ENCODE data around the gene MARK3.

Gene MARK3

DNA sequence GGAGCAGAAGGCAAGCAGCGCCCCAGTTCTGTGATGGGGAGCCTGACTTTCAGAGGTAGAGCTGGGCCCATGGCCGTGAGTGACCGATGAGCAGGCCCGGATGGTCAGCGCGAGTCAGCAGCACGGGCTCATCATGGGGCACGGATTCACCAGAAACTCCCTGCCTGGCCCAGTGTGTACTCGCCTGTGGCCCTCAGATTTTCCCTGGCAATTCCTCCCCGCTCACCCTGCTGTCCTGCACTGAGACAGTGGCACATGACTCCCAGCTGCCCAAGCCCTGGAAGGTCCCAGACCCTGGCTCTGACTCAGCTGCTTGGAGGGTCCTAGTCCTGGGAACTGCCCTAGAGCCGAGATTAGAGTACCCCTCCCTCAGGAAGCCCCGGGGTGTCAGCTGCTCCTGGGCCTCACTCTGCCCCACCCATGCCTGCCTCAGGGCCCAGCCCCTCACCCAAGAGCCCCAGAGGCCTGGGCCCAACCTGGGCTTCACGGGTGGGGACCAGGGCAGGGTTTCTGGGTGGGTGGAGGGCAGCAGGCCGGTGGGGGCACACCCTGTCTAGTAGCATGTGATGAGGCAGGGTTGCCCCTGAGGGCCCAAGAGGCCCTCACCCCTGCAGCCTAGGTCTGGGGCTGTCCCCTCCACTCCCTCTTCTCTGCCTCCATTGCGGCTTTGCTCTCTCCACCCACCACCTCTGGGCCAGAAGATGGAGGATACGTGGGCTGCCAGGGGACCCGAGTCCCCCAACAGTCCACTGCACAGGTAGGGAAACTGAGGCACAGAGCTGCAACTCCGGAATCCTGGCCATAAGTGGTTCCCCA lies 152.2 kb downstream of the MARK3 start:
- ATAC-seq: no peak
- DNase-seq: no peak

DNA sequence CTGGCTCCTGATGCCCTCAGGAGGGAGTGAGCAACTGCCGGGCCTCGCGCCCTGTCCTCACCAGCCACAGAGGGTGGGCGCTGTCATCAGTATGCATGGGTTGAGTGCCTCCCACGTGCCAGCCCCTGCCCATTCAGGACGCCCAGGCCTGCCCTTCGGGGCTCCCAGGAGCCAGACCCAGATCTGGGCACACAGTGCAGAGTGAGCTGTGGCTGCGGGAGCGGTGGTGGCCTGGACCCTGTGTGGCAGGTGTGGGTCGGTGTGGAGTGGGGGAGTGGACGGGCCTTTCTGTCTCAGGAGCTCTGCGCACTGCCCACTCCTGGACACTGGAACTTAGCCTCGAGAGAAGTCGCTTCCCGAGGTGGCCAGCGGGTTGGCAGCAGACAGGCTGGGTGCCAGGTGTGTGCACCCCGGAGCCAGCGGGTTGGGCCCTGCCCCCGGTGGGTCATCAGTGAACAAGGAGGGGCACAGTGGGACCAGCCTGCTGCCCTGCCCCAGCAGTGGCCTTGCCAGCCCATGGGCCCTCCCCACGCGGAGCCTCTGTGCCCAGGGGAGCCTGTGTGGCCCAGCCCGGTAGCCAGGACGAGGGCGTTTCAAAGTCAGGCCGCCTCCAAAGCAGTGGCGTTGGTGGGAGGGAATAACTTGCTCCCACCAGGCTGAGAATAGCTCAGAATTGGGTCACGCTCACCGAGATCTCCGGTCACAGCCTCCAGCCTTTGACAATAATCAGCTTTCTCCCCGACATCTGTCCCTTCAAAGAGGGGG lies 153.3 kb downstream of the MARK3 start:
- ATAC-seq (no peak), DNase-seq (no peak)

DNA sequence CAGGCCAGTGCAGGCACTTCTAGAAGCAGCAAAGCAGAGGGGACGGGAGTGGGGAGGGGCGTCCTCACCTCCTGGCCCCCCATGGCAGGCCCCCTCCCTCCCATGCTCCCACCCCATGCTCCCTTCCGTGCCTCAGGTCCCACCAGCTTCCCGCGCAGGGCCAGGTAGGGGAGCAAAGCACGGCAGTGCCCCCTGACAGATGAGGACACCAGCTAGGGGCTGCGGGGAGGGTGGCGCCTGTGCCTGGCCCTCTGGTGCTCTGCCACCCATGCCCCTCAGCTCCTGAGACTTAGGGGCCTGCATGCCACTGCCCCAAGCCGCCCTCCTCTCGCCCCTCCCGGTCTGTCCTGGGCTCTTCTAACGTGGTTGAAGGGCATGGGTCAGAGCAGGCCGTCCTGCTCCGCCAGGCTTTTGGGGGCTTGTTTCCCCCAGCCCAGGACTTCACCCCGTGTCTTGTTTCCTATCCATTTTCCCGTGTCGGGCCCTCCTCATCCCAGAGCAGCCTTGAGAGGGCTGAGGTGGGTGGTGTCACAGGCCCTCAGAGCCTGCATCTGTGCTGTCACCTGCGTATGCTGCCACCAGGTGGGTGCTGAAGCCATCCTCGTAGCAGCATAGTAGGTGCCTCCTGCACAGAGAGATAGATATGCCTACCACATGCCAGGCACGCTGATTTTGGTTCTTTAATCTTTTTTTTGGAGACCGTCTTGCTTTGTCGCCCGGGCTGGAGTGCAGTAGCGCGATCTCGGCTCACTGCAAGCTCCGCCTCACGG lies 154.0 kb downstream of the MARK3 start:
- no peak for ATAC-seq
- no peak for DNase-seq

DNA sequence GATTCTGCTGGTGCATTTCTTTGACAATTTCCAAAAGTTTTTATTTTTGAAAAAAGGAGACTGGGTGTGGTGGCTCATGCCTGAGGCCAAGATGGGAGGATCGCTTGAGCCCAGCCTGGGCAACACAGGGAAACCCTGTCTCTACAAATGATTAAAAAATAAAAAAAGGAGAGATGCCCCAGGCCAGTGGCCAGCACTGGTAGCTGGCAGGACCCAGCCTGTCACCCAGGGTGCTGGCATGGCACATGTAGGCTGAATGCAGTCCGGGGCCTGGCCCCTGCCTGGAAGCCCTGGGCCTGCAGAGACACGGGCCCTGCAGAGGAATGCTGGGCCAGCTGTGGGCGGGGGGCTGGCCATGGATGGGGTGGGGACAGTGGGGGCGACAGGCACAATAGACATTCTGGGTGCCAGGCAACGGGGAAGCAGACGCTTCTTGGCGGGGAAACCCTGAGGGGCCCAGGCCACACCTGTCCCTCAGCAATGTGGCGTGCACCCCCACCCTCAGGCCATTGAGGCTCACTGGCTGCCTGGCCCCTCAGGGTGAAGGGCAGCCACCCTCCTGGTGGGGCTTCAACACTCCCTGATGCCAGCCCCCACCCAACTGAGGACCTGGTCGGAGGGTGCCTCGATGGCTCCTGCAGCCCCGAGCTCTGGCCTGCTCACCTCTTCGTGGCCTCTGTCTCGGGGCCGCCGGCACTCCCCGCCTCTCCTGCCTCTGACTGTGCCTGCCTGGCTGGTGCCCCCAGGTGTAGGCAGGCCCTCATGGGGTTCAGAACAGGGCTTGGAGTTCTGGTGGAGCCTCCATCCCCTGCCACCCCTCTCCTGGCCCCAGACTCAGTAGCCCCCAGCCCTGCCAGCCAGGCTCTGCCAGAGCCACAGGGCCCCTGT lies 155.8 kb downstream of the MARK3 start:
- ATAC-seq (no peak), DNase-seq (no peak)

DNA sequence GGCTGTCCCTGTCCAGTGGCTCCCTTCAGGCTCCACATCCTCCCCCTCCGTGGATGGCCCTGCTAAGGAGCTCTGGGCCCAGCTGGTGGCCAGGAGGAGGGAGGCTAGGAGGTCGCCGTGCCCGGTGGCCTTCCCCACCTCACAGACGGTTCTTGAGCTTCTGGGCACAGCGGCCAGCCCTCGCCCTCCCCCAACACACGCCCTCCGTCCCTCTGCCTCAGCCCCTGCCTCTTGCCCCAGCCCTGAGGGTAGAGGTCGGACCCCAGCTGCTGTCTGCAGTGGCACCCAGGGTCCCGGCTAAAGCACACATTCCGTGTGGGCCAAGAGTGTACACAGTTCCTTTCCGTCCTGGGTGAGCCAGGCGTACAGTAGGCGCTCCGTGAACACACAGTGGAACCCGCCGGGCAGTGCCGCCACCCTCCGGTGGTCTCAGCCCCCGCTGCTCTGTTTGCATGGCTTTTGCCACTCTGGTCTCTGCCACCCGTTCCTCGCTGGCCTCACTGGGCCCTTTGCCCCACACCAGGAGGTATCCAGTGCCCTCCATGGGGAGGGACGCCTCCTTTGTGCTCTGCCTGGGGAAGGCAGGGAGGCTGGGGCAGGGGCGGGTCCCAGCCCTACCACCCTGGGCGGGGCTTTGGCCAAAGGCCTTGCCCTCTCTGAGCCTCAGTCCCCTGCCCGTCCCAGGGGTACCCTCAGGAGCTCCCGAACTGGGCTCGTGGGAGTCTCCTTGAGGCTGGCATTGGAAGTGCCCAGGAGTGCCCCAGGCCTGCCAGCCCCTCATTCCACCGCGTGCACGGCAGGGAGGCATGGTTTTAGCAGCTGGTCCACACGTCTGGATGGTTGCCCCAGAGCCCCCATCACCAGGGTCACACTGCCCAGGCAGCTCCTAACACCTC lies 156.7 kb downstream of the MARK3 start:
- ATAC-seq (no peak), DNase-seq (no peak)

DNA sequence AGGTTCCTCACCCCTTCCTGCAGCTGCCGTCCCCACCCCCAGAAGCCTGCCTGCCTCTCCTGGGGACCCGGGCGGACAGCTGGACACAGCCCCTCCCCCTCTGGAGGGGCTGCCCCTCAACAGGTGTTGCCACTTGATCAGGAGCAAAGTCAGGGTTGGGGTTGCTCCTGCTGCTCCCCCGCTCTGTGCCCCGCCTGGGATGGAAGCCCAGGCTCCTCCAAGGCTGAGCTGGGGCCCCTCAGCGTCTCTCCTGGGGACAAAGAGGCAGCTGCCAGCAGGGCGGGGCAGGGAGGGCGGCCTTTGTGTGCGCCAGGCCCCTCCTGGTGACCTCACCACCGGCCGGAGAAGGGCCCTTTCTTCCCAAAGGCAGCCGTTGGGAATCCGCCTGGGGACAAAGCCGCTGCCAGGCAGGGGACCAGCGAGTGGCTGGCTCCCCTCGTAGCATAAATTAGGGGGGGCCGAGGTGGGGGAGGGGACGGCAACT lies 157.4 kb downstream of the MARK3 start:
- DNase-seq (no peak), ATAC-seq (no peak)

DNA sequence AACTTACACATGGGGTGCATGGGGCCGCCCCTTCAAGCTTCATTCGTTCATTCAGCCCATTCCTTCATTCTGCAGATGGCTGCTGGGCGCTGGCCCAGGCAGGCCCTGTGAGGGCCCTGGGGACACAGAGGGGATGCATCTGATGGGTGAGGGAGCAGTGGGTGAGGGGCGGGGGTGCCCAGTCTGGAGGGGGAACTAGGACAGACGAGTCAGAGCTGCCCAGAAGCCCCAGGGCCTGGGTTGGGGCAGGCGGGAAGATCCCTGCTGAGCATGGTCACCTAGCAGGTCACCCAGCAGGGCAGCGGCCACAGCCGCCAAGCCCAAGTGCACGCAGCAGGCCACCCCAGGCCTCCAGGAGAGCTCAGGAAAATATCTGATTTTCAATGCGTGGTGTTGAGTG lies 157.9 kb downstream of the MARK3 start:
- ATAC-seq (no peak), DNase-seq (no peak)

DNA sequence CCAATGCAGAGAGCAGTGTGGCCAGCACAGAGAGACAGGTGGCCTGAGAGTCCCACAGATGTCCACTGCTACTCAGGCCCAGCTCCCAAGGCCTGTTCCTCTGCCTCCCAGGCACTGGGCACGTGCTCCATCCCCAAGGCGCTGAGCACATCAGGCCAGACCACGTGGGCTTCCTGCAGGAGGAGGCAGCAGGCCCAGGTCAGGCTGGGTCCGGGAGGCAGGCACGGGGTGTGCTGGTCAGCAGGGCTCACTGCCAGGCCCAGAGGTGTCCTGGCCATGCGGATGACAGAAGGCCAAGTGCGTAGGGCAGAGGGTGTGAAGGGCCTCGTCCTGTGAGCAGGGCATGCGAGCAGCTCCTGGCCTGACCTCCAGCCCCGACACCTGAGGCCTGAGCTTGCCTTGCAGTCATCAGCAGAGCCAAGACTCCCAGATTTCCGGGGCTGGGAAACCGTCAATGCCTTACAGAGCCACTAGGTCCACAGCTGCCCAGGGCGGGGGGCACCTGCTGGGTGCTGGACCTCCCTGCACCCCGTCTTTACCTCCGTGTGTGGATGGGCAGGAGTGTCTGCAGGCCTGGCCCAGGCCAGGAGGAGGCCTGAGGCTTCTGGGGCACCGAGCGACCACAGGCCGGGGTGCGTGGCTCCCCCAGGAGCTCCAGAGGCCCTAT lies 158.6 kb downstream of the MARK3 start:
- DNase-seq (no peak), ATAC-seq (no peak)

DNA sequence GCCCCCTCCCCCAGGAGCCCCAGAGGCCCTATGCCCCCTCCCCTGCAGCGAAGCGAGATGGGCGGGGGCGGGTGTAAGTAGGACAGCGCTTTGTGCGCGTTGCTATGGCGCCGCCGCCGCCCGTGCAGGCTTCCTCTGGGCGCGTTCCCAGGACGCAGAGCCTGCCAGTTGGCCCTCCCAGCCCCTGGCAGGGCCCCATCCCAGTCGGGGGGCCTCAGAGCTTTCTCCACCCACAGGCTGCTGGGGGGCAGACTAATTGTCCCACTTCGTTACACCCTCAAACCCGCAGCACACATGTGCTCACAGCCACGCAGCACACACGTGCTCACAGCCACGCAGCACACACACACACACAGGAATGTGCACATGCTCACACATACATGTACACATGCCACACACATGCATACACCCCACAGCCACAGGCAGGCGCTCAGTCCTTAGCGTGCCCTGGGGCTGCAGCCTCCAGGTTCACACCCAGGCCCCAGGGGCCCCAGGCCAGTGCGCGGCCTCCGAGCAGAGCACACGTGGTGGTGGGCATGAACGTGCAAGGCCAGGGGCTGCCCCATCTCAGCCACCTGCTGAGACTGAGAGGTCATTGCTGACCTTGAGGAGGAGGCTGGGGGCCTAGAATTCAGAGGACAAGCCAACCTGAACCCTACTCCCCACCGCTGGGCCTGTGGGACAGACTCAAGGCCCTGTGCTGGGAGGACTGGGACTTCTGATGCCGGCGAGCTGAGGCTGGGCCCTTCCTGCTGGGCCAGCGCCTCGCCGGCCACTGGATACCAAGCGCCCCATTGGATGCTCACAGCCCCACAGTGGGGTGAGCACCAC lies 159.4 kb downstream of the MARK3 start:
- no peak for DNase-seq
- ATAC-seq: no peak

DNA sequence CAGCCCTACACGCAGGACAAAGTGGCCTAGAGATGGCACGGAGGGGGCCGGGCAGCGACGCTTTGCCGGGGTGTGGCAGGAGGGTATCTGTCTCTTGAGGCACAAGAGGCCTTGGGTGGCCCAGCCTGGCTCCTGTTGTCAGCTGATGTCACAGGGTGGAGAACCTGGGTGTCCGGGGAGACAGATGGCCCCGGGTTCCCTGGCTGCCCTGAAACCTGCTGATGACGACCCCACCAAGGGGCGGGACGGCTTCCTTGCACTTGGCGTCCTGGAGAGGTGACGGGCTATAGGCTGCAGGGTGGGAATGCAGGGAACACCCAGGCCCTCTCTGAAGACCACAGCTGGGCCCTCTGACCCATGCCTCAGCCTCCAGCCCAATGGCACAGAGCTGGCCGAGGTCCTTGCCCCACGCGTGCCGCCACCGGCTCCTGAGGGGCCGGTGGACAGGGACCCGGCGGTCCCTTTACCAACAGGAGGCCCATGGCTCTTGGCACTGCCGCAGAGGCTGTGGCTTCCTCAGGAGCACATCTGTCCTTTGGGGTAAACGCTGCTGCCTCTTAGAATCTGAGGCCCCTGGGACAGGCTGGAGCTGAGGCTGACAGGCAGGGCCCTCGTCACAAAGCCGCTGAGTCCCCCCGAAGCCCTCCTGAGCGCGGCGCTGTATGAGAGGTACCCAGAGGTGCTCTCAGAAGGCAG lies 160.2 kb downstream of the MARK3 start:
- no peak for DNase-seq
- ATAC-seq: no peak

DNA sequence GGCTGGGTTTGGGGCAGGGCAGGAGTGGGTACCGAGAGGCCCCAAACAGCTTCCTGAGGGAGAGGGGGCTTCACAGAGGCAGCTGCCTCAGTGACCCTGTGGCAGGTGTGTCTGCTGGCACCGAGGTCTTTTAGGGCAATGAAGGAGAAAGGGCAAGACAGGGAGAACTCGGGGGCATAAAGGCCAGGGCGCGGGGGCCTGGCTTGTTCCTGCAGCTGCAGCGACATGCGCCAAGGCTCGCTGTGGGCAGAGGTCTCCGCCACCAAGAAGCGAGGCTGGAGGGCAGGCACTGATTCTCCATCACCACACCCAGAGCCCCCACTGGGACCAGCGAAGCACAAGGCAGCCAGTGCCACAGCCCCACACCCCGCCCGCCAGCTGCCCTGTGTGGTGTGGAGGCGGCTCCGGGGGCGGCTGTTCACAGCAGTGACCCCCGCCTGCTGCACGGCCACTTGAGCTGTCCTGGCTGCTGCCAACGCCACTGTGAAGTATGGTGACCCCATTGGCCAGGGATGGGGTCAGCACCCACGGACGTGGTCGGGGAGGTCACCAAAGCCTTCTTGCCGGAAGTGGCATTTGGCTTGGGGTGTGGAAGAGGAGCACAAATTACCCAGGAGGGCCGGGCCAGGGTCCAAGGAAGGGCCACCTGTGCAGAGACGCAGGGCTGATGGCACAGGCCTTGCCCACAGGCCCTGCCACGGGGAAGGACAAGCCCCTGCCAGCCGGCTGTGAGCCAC lies 160.9 kb downstream of the MARK3 start:
- DNase-seq: no peak
- no peak for ATAC-seq

DNA sequence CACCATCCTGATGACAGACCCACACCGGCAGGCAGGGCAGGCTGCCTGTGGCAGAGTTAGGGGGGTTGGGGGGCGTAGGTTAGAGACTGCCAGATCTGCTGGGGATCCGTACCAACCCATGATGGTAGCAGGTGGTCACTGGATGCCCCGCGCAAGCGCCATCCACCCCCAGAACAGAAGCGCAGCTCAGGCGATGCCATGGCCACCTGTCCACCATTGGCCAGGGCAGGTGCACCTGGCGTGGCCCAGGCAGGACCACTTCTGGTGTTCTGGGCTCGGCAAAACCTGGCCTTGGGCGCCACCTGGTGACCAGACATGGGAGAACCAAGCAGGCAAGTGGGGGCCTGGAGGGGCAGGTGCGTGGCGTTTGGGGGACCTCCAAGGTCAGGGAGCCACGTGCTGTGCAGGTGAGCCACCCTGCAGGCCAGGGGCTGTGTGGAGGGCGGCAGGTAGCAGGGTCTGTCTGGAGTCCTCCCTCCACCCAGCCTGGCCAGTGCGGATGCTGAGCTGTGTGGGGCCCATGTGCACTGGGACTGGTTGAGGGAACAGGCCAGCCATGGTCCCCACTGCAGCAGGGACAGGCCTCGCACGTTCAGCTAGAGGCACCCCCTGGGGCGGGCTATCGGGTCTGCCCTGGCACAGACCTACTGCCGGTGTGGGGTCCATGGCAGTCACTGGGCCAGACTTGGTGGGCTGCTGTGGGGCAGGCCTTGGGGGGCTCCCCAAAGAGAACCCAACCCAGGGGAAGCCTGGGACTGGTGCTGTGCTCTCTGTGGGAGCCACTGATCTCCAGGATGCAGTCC lies 161.6 kb downstream of the MARK3 start:
- DNase-seq (peak; percentile 84), ATAC-seq (peak; percentile 61)

DNA sequence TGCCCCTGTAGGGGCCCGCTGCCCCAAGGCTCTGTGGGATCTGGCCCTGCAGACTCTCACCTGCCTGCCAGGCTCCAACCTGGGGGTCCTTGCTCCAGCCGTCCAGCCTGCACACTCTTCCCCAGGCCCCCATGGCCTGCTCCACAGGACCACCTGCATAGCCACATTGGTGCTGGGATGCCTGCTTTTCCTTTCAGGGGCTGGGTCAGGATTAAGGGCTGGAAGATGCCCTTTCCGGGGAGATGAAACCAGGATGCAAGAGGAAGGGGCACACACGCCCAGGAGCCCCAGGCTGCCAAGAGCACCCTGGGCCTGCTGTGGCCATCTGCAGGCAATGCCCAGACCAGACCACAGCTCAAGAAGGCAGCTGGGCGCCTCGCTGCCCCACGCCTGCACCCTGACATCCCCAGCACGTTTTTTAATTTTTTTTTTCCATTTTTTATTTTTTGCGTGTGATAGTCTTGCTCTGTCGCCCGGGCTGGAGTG lies 162.3 kb downstream of the MARK3 start:
- ATAC-seq (no peak), DNase-seq (no peak)

DNA sequence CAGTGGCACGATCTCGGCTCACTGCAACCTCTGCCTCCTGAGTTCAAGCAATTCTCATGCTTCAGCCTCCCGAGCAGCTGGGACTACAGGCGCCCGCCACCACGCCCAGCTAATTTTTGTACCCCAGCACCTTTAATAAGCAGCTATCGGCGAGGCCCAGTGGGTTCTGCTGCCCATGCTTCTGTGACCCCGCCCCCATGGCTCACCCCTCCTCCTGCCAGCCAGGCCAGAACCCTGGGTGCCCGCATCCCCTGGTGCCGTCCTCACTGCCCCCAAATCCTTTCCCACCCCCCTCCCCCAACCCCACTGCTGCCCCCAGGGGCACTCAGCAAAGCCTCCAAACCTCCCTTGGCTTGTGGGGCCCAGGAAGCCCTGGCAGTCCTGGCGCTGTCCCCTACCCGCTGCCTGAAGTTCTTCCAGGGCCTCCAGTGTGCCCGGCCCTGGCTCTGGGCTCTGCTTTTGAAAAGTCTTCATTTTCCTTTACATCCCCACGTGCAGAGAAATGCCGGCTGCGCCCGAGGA lies 162.8 kb downstream of the MARK3 start:
- ATAC-seq (no peak), DNase-seq (no peak)

DNA sequence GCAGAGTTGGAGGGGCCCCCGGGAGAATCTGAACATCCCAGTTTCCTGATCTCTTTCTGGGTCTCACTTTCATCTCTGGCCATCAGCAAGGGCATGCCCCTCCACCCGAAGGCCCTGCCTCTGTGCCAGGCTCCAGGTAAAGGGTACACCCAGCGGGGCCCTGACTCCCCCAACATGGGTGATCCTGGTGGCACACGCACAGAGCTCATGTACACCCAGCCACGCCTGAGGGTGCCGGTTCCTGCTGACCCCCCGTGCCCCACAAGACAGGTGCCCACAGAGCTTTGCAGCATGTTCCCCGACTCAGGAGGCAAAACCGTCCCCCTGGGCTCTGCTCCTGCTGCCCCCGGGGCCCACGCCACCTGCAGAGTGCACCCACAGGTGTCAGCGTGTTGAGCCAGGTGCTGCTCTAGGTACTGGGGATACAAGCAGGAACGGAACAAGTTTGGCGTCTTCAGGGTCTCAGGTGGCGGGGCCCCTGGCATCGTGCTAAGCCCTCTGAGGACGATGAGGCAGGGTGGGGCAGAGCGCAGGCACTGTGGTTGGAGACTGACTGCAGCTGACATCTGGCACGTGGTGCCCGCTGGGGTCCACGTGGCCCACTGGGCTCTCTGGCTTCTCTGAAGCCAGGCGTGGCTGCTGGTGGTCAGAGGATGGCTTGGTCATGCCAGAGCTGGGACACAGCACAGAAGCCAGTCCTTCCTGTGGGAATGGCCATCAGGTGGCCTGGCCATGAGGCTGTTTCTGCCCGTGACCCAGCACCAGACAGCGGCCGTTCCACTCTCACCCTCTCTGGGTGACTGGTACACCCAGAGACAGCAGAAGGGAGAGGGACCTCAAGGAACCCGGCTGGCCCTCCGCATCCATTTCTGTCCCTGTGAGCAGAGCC lies 163.5 kb downstream of the MARK3 start:
- no peak for ATAC-seq
- DNase-seq: no peak
